OCI-LY1 (cell line): ENCODE measurements around the gene RGS13.

ENCODE experiments used
- EZH2 ChIP-seq: fragments of 200-600 bp; sonication (generic), shearing (Covaris generic); IDR thresholded peaks from 2 replicates; pipeline ENCODE4 v1.8.0; 2017; ENCODE audit warnings: borderline replicate concordance, mixed run types, mild to moderate bottlenecking, antibody characterized with exemption, low read length, moderate library complexity, mixed read lengths
- TF ChIP-seq, protein P1 (sequence below): fragments of 200-600 bp; sonication (generic), shearing (Covaris generic); IDR thresholded peaks from 2 replicates; pipeline ENCODE4 v1.5.1; 2017; ENCODE audit warnings: mild to moderate bottlenecking, antibody characterized with exemption, low read length, moderate library complexity, mixed read lengths

DNA sequence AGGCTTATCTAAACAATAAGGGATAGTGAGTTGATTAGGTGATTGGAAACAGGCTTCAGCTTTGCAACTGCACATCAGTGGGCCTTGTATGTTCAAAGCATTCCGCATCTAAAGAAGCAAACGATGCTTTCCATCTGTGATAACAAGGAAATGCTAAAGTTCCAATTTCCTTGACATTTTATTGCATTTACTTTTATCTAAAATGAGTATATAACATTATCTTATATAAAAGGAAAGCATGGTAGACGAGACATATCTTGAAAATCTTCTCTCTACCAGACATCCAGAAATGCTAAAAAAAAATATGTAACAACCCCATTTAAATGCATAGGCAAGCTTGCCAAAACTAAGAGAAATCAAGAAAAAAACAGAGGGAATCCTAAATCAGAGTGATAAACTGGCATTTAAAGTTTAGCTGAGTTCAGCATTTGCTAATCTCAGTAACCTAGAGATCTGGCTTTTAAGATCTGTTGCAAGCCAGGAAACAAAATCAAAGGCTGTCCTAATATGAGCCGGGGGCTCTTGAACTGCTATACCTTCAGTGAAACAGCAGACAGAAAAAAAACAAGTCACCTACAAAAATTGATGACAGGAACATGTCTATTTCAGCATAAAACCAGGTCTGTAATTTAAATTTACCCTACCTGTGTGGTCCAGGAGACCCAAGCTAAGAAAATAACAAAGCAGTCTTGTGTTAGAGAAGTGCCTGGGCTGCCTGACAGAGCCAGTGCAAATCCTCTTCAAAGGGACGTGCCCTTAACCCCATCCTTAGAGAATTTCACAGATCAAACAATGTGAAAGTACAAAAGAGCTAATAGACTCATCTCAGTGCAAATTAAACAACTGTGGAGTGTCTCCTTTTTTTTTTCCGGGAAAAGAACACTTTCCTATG, 3.1 kb upstream of the RGS13 start:
- TF ChIP-seq, protein P1, sequence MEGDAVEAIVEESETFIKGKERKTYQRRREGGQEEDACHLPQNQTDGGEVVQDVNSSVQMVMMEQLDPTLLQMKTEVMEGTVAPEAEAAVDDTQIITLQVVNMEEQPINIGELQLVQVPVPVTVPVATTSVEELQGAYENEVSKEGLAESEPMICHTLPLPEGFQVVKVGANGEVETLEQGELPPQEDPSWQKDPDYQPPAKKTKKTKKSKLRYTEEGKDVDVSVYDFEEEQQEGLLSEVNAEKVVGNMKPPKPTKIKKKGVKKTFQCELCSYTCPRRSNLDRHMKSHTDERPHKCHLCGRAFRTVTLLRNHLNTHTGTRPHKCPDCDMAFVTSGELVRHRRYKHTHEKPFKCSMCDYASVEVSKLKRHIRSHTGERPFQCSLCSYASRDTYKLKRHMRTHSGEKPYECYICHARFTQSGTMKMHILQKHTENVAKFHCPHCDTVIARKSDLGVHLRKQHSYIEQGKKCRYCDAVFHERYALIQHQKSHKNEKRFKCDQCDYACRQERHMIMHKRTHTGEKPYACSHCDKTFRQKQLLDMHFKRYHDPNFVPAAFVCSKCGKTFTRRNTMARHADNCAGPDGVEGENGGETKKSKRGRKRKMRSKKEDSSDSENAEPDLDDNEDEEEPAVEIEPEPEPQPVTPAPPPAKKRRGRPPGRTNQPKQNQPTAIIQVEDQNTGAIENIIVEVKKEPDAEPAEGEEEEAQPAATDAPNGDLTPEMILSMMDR: no peak
- TF ChIP-seq EZH2: no peak
